CD1c-positive myeloid dendritic cell (primary cell): ENCODE data around the gene KCNJ10.

Experiments used
- DNase-seq: peaks from one replicate; pipeline ENCODE4 v3.0.0-alpha.2; 2016; ENCODE audit errors: extremely low spot score

KCNJ10 gene

GRCh38 chr1:159991513-159991912 is 78.4 kb downstream of the KCNJ10 start:
- DNase-seq = no peak

GRCh38 chr1:159990005-159990404 is 80.0 kb downstream of the KCNJ10 start:
- DNase-seq = no peak

- DNase-seq = no peak
Measured at GRCh38 chr1:159989581-159989980, 80.4 kb downstream of the KCNJ10 start.

- DNase-seq = no peak
Measured at GRCh38 chr1:159988006-159988405, 82.0 kb downstream of the KCNJ10 start.

GRCh38 chr1:159987186-159987585 is 82.8 kb downstream of the KCNJ10 start:
- DNase-seq = no peak

GRCh38 chr1:159986531-159986930 is 83.4 kb downstream of the KCNJ10 start:
- no peak for DNase-seq

GRCh38 chr1:159986093-159986492 is 83.9 kb downstream of the KCNJ10 start:
- DNase-seq = no peak

- DNase-seq = no peak
Measured at GRCh38 chr1:159985473-159985872, 84.5 kb downstream of the KCNJ10 start.

GRCh38 chr1:159983681-159984080 is 86.3 kb downstream of the KCNJ10 start:
- DNase-seq = no peak

- no peak for DNase-seq
Measured at GRCh38 chr1:159982280-159982679, 87.7 kb downstream of the KCNJ10 start.

- DNase-seq = no peak
Measured at GRCh38 chr1:159981351-159982055, 88.5 kb downstream of the KCNJ10 start.

GRCh38 chr1:159980786-159981185 is 89.2 kb downstream of the KCNJ10 start:
- no peak for DNase-seq

GRCh38 chr1:159980076-159980475 is 89.9 kb downstream of the KCNJ10 start:
- DNase-seq = no peak

GRCh38 chr1:159979257-159979656 is 90.7 kb downstream of the KCNJ10 start:
- DNase-seq = no peak

- DNase-seq = no peak
Measured at GRCh38 chr1:159978107-159978398, 91.9 kb downstream of the KCNJ10 start.

- DNase-seq = no peak
Measured at GRCh38 chr1:159977364-159978106, 92.4 kb downstream of the KCNJ10 start.

GRCh38 chr1:159974350-159974965 is 95.5 kb downstream of the KCNJ10 start:
- DNase-seq = no peak

GRCh38 chr1:159973350-159973940 is 96.5 kb downstream of the KCNJ10 start:
- DNase-seq = no peak

GRCh38 chr1:159972443-159973205 is 97.3 kb downstream of the KCNJ10 start:
- DNase-seq = no peak

- DNase-seq = no peak
Measured at GRCh38 chr1:159970932-159971342, 99.0 kb downstream of the KCNJ10 start.

GRCh38 chr1:159968901-159969300 is 101.1 kb downstream of the KCNJ10 start:
- peak; percentile 34 for DNase-seq

- no peak for DNase-seq
Measured at GRCh38 chr1:159965263-159965662, 104.7 kb downstream of the KCNJ10 start.
